Cardiac fibroblast (primary cell): Measurements from ENCODE around the gene PLA2G4D.

ENCODE experiments used
- DNase-seq, 2 donors: peaks; one replicate each; pipeline versions ENCODE4 v3.0.0 to v3.0.0-alpha.2; 2010; ENCODE audit warnings: low read depth in 2 of 2
- H3K4me3 ChIP-seq, 2 donors: replicated peaks in 1 of 2; 1 replicate in 1 of 2; 2 replicates in 1 of 2; pipeline ENCODE4 v1.5.1; 2011; ENCODE audit warnings: low read depth in 2 of 2, low read length in 2 of 2, mild to moderate bottlenecking in 2 of 2, moderate library complexity in 1 of 2
- TF ChIP-seq, protein P1 (sequence below): IDR thresholded peaks from one replicate; pipeline ENCODE4 v1.5.1; 2011; ENCODE audit warnings: low read depth, mild to moderate bottlenecking, low read length, inconsistent platforms

The PLA2G4D gene

DNA sequence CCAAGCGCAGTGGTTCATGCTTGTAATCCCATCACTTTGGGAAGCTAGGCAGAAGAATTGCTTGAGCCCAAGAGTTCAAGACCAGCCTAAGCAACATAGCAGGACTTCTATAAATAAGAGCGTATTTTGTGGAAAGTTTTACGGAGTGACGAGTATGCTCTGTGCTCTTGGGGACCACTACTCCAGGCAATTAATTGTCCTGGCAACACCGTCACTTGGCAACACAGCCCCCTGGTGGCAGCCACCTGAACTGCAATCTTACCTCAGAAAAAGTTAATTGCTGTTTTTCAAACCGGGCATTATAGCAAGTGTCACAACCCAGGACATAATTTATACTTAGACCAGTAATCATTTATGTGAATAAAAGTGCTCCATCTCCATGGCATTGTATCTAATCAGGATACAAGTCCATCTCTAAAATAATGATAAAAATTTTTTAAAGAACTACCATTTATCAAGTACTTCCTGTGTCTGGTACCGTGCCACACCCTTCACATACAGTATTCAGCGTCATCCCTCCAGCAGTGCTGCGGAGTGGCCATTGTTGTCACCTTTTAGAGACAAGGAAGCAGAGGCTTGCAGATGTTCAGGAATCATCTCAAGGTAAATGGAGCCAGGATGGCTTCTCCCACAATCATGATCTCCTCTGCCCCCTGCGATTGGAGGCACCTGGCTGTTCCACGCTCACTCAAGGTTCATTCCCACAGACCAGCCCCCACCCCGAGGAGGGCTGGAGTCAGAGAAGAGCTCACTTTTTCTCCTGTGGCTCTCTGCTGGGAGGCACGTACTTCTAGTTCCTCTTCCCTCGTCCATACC, 34.5 kb downstream of the PLA2G4D start:
- DNase-seq, result peak; percentile 56 to 60
- no peak overlapping the region for H3K4me3 ChIP-seq
- TF ChIP-seq, protein P1, sequence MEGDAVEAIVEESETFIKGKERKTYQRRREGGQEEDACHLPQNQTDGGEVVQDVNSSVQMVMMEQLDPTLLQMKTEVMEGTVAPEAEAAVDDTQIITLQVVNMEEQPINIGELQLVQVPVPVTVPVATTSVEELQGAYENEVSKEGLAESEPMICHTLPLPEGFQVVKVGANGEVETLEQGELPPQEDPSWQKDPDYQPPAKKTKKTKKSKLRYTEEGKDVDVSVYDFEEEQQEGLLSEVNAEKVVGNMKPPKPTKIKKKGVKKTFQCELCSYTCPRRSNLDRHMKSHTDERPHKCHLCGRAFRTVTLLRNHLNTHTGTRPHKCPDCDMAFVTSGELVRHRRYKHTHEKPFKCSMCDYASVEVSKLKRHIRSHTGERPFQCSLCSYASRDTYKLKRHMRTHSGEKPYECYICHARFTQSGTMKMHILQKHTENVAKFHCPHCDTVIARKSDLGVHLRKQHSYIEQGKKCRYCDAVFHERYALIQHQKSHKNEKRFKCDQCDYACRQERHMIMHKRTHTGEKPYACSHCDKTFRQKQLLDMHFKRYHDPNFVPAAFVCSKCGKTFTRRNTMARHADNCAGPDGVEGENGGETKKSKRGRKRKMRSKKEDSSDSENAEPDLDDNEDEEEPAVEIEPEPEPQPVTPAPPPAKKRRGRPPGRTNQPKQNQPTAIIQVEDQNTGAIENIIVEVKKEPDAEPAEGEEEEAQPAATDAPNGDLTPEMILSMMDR, result peak; percentile 91

DNA sequence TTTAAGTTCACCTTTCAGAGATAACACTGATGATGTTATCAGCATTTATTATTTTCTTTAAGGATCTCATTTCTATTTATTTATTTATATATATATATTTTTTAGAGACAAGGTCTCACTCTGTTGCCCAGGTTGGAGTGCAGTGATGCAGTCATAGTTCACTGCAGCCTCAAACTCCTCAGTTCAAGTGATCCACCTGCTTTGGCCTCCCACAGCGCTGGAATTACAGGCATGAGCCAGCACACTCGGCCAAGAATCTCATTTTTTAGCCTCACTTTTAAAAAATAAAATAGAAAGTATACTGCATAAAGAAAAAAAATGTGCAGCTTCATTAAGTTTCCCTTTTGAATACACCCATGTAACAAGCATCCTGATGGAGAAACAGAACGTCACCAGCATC, 35.6 kb downstream of the PLA2G4D start:
- TF ChIP-seq, protein P1, result no peak
- DNase-seq, result no peak
- no peak overlapping the region for H3K4me3 ChIP-seq

DNA sequence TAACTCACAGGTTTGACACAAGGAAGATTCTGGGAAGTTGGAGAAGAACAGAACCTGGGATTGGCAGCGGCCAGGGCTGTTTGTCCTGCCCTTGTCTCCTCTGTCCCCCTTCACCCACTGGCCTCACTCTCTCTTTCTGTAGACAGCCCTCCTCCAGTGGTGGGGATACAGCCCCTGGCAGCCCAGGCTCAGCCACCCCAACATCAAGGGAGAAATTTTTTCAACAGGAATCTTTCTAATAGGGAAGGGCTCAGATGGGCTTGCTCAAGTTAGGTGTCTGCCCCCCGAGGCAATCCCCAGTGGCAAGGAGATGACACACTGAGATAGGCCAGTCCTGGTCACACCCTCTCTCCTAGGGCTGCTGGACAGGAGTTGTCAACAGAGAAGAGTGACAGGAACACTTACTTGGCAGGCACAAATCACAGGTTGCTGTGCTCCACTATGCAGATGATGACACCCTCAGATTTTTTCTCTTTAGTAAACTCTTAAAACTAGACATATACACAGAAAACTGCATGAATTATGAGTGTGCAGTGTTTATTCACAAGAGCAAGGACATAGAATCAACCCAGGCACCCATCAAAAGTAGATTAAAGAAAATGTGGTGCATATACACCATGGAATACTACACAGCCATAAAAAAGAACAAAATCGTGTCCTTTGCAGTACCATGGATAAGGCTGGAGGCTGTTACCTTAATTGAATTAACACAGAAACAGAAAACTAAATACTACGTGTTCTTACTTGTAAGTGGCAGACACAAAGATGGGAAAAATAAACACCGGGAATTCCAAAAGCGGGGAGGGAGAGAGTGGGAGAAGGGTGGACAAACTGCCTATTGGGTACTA, 36.3 kb downstream of the PLA2G4D start:
- DNase-seq, result no peak
- TF ChIP-seq, protein P1, result no peak
- no peak overlapping the region for H3K4me3 ChIP-seq

DNA sequence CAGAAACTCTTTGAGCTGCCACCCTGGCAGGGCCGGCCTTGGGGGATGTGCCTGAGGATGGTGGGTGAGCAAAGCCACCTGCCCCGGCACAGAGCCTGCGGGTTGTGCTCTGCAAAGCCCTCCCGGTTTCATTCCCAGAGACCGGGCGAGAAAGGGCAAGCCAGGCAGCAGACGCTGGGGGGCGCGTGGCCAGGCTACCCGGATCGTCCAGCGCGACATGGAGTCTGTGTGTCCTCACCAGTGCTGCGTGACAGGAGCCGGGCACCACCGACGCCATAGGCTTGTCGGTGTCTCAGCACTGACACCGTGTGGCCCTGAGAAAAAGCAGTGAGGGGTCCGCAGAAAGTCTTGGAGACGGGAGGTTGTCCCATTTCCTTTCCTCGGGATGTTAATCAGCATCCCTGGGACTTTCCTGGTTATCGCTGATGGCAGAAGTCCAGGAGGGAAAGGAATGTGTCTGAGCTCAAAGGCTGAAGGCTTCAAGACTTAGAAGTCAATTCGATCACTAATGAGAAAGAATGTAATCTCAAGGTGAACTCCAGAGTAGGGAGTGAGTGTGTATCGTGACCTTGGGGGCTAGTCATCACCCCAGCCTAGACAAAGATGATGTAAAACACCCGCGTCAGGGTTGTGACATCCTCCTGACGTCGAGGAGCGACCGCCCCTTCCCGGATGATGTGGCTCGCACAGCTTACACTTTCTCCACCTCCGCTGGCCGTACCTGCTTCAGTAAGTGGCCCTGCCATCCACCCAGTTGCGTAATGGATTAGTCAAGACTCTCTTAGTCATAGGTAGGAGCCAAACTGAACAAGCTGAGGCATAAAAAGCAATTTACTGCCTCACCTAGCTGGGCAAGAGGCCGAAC, 37.2 kb downstream of the PLA2G4D start:
- peak; percentile 75 to 83 for DNase-seq
- TF ChIP-seq, protein P1, result peak; percentile 46
- H3K4me3 ChIP-seq, result peak overlapping the region; percentile 16 to 34

DNA sequence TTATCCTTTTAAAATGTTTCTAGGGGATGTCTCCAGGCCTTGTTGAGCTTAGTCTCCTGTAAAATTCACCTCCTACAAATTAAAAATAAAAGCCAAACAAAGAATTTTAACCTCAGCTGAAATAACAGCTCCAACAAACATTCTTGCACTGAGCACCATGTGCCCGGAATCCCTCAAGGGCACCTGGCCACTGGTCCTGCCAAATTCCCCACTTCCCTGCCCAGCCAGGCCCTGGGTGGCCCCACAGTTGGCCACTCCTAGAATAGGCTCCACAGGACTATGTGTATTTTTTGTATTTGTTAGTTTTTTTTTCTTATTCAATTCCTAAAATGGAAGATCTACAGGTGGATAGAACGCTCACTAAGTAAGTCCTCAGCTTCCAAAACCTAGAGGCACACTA, 40.4 kb downstream of the PLA2G4D start:
- DNase-seq, result no peak
- TF ChIP-seq, protein P1, result no peak
- no peak overlapping the region for H3K4me3 ChIP-seq

DNA sequence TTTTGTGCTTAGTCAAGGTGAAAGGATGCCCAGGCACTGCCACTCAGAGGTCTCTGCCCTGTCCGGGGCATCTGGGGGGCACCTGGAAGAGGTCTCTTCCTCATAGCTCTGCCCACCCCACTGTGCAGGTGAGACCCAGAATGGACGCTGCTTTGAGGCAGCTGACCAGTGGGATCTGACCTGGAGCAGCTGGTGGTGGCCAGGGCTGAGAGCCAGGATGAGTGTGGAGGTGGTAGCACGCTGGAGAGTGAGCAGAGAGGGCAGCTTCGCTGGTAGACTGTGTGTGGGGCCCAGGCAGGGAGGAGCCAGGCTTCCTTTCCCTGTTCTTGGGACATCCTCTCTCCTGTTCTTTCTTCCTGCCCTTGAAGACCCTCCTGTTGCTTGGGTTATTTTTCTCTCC, 41.4 kb downstream of the PLA2G4D start:
- no peak for DNase-seq
- TF ChIP-seq, protein P1, result no peak
- H3K4me3 ChIP-seq, result no peak overlapping the region
